ENCODE results near the gene SOCS3.

The SOCS3 gene

DNA sequence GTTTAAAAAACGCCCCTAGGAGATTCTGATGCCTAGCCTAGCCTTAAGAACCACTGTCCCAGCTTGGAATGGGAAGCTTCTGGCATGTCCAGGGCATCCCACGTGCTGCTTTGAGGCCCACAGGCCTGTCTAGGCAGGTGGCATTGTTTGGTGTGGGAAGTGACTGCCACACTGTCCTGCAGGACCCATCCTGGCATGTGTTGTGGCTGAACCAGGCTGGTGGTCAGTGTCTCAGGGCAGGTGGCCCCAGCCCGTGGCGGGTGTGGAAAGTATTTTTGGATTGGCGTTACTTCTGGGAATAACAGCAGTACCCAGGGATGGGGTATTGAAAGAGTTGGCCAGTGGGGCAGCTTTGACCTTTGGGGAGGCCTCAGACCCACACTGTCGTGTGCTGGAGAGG is 46.5 kb upstream of the SOCS3 start:
- TF ChIP-seq MYC (IDR thresholded peaks at IDR 0.05; ENCODE audit: low read depth, low read length) (no peak), POLR2A (IDR thresholded peaks at IDR 0.05; ENCODE audit: extremely low read depth, insufficient read length) (no peak), CTCF (IDR thresholded peaks at IDR 0.05; ENCODE audit: low read depth, low read length) (no peak)
- TF ChIP-seq, protein P1, sequence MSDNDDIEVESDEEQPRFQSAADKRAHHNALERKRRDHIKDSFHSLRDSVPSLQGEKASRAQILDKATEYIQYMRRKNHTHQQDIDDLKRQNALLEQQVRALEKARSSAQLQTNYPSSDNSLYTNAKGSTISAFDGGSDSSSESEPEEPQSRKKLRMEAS (IDR thresholded peaks at IDR 0.05; ENCODE audit: low read depth, low read length): no peak
- no peak overlapping the region for H3K4me3 ChIP-seq (ENCODE audit: low read depth, low read length)
- no peak for DNase-seq (ENCODE audit: low read depth)

DNA sequence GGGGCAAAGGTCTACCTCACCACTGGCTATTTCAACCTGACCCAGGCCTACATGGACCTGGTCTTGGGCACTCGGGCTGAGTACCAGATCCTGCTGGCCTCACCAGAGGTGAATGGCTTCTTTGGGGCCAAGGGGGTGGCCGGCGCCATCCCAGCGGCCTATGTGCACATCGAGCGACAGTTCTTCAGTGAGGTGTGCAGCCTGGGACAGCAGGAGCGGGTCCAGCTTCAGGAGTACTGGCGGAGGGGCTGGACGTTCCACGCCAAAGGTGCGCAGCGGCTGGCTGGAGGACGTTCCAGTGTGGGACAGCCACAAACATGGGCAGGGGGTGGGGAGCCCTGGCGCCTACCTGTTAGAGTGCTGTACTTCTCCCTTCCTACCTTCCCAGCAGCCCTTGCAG is 43.9 kb upstream of the SOCS3 start:
- TF ChIP-seq CTCF (IDR thresholded peaks at IDR 0.05; ENCODE audit: low read depth, low read length) (no peak), POLR2A (IDR thresholded peaks at IDR 0.05; ENCODE audit: extremely low read depth, insufficient read length) (no peak), MYC (IDR thresholded peaks at IDR 0.05; ENCODE audit: low read depth, low read length) (no peak)
- TF ChIP-seq, protein P1 (IDR thresholded peaks at IDR 0.05; ENCODE audit: low read depth, low read length): no peak
- H3K4me3 ChIP-seq (ENCODE audit: low read depth, low read length): no peak overlapping the region
- DNase-seq (ENCODE audit: low read depth): no peak

GRCh38 chr17:78401891-78402290 is 42.0 kb upstream of the SOCS3 start:
- DNase-seq (ENCODE audit: low read depth): no peak
- TF ChIP-seq CTCF (IDR thresholded peaks at IDR 0.05; ENCODE audit: low read depth, low read length) (no peak), POLR2A (IDR thresholded peaks at IDR 0.05; ENCODE audit: extremely low read depth, insufficient read length) (no peak)
- TF ChIP-seq, protein P1 (IDR thresholded peaks at IDR 0.05; ENCODE audit: low read depth, low read length): no peak
- H3K4me3 ChIP-seq (ENCODE audit: low read depth, low read length): no peak overlapping the region

DNA sequence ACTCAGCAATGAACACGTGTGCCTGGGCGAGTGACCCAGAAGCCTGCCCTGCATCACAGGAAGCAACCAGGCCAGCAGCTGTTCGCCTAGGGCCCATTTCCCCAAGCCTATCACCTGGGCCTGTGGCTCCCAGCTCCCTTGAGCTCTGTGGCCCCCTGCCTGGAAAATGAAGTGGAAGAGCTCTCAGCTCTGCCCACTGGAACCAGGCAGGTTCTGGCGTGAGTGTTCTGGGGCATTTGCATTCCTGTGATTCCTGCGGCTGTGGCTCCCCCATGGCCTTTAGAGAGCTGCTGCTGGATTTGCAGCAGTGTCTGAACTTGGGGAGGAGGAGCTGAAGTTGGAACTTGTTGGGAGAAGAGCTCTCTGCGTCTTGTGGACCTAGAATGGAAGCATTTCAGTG is 41.4 kb upstream of the SOCS3 start:
- TF ChIP-seq MYC (IDR thresholded peaks at IDR 0.05; ENCODE audit: low read depth, low read length) (no peak), CTCF (IDR thresholded peaks at IDR 0.05; ENCODE audit: low read depth, low read length) (no peak), POLR2A (IDR thresholded peaks at IDR 0.05; ENCODE audit: extremely low read depth, insufficient read length) (no peak)
- TF ChIP-seq, protein P1 (IDR thresholded peaks at IDR 0.05; ENCODE audit: low read depth, low read length): no peak
- DNase-seq (ENCODE audit: low read depth): no peak
- H3K4me3 ChIP-seq (ENCODE audit: low read depth, low read length): no peak overlapping the region

GRCh38 chr17:78400581-78401240 is 40.8 kb upstream of the SOCS3 start:
- no peak for TF ChIP-seq POLR2A (IDR thresholded peaks at IDR 0.05; ENCODE audit: extremely low read depth, insufficient read length)
- TF ChIP-seq, protein P1 (IDR thresholded peaks at IDR 0.05; ENCODE audit: low read depth, low read length): no peak
- no peak for TF ChIP-seq CTCF (IDR thresholded peaks at IDR 0.05; ENCODE audit: low read depth, low read length)
- TF ChIP-seq MYC (IDR thresholded peaks at IDR 0.05; ENCODE audit: low read depth, low read length): no peak
- H3K4me3 ChIP-seq (ENCODE audit: low read depth, low read length): no peak overlapping the region
- DNase-seq (ENCODE audit: low read depth): no peak

Measured in NB4 (cell line).